HG02763 (cell line): ENCODE results near the gene ZNF473.

ENCODE experiments used
- ATAC-seq: cut with Tn5 transposase; IDR thresholded peaks from one replicate; pipeline ENCODE4 v1.9.1; 2021; ENCODE audit warnings: mild to moderate bottlenecking, moderate library complexity; ENCODE audit not compliant: unreplicated experiment

ZNF473 gene

DNA sequence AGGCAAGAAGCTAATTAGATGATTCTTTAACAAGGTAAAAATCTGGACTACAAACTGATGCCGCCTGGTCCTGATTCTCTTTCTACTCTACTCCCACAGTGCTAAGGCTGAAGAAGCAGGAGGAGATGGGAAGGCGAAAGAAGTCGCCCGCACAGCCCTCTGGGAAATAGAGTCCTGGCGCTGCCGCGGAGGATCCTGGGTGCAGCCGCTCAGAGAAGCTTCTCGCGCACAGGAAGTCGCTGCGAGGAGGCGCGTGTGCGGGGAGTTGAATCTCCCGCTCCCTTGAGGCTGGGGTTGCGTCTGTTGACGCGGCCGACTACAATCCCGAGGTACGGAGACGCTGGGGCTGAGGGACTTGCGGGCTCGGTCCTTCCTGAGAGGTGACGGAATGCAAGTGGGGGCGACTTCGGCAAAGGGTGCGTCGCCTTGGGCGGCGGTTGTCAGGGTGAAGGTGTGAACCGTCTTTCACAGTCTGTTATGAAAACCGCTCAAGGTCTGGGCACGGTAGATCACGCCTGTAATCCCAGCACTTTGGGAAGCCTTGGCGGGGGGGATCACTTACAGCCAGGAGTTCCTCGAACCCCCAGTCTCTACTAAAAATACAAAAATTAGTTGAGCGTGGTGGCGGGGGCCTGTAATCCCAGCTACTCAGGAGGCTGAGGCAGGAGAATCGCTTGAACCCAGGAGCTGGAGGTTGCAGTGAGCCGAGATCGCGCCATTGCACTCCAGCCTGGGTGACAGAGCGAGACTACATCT is at the start of gene ZNF473:
Gene ZNF473, plus strand, starts transcription at position 212 of the 756 bp plus-strand sequence. CDS start 5,078 bp downstream, outside the sequence.
- ATAC-seq, result peak; percentile 62

DNA sequence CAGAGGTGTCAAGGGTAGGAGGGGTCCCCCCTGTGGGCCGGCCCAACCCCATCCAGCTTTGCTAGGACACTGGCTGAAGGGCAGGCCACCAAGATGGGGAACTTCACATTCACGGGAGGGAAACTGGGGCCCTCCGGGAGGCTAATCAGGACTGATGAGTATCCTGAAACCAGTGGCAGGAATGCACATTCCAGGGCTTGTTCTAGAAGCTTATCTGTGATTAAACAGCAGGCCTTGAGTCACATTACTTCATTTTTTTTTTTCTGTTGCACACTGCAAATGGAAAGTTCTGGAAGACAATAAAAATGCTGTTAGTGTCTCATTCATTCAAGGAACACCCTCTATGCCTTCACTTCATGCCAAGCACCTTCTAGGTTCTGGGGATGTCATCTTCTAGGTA is 49.3 kb upstream of the ZNF473 start:
- ATAC-seq, result no peak

DNA sequence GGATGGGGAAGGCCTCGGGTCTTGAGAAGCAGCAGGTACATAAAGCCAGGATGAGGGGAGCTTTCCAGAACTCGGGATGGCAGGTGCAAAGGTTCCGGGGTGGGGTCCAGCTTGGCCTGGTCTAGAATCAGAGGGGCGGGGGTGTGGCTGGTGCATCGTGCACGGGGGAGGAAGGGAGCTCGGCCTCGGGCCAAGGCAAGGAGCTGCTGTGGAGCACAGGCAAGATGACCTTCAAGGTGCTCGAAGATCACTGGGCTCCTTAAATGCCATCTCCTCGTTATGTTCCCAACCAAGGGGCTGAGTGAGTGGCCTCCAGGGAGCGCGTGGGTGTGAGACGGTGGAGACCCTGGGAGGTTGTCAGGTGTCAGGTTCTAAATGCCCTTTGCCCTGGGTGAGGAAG is 48.7 kb upstream of the ZNF473 start:
- ATAC-seq, result no peak

DNA sequence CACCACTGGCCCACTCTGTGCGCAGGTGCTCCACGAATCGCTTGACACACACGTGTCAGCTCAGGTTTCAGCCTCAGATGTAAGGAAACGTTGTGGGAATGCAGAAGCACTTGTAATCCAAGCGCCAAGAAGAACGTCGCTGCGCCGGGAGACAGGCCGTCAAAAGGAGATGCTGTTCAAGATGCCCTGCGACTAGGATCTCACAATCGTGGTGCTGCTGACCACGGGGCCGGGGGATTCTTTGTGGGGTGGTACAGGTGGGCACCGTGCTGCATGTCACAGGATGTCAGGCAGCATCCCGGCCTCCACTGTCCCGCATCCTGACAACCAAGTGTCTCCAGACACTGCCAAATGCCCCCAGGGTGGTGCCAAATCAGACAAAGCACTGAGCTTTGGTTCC is 47.9 kb upstream of the ZNF473 start:
- no peak for ATAC-seq

DNA sequence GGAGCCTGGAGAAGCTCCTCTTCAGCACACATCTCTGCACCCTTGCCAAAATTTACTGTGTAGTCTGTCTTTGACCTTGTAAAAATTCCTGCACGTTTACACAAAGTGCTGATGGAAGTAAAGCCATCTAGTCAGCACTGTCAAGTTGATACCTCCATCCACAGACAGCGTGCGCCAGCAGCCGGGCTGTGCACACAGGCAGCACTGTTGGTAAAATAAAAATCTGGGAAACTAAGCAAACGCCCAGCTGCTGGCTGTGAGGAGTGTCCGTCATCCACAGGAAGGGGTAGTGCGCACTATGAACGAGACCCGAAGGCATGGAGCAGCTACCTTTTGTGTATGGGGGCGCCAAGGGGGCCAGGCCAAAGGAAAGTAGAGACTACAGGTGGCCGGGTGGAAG is 47.5 kb upstream of the ZNF473 start:
- ATAC-seq, result no peak

DNA sequence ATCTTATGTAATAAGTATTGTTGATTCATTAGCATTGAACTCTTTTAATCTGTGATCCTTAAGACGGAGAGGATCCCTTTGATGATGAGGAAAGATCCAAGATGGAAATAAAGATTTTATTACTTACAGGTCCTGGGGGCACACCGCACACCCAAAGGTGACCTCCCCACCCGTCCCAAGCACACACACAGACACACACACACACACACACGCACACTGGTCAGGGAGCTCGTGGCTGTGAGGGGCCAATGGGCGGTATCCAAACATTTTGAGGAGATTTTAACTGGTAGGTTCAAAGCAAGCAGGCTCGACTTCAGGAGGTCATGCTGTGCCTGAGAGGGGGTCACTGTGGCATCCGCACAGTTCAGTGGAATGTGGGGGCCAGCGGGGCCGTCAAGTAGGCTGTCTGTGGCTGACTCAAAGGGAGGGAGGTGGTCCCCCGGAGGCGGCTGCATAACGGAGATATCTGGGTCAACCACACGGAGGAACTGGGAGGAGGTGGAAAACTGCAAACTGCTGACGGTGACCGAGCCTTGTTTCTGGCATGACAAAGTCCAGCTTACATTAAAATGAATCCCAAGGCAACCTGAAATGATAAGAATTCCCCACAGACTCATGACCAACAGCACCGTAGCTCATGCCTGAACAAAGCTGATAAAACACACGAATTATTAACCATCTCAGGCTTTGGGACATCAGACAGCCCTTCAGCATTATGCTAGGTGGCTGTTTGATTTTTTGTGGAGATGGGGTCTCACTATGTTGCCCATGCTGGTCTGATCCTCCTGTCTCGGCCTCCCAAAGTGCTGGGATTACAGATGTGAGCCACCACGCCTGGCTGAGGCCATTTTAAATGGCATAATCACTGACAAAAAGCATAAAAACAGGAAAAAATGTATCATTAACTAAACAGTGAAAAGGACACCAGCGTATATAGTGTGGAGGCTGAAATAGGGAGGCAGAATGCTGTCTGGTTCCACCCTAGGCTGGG is 43.9 kb upstream of the ZNF473 start:
- no peak for ATAC-seq

DNA sequence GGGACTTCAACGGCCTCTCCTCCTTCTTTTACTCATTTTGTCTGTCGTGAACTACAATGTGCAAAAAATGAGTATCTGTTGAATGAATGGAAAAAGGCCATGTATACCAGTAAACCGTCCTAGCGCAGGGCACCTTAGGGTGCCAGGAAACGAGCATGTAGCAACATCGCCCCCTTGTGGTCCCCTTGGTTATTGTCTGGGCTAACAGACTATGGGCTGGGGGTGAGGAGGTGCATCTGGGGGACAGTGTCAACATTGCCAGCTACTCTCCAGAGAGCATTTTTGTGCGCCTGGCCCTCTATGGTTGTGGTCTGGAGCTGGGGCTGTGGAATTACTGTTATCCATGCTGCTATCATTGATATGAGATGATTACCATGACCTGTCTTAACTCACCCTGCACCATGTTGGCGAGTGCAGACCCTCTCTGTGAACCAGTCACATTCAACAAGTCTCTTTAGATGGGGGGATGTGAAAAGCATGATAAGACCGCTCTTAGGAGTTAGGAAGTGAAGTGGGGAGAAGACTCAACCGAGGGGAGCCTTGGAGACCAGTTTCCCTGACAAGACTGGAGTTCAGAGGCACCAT is 42.1 kb upstream of the ZNF473 start:
- ATAC-seq, result no peak

DNA sequence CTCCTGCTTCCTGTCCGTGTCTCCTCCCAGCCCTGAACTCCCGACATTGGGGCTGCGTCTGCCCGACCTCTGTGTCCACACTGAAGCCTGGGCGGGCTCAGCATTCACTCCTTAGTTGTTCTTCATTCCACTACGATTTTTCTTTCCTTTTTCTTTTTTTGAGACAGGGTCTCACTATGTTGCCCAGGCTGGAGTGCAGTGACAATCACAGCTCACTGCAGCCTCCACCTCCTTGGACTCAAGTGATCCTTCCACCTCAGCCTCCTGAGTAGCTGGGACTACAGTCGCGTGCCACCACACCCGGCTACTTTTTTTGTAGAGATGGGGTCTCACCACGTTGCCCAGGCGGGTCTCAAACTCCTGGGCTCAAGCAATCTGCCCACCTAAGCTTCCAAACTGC is 41.3 kb upstream of the ZNF473 start:
- ATAC-seq, result no peak

DNA sequence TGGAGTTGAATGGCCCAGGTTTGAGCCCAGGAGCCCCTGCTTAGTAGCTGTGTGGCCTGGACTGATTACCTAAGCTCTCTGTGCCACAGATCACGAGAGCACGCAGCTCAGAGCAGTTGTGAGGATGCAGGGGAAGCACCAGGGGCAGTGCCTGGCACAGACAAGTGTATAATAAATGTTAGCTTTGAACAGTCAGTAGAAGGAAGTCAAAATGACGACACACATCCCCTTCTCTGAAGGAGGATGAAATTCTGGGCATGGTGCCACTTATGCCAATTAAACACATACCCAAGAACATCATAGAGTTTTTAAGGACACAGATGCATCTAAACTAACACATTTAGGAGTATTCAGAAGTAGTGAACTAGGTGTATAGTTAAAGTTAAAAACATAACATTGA is 39.9 kb upstream of the ZNF473 start:
- ATAC-seq, result no peak

DNA sequence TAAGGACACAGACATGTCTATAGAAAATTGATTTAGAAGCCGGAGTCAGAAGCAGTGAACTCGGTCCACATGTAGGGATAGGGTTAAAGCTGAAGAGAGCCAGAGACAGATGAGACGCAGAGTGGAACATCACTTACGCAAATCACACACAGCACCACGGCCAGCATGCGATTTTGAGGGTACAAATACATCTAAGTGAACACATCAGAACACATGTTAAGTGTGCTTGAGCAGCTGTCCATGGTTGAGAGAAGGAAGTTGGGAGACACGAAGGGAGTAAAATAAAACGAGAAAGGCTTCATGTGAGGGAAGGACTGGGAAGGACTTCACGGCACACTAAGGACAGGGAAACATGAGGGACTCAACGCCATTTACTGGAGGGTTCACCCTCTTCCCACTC is 39.5 kb upstream of the ZNF473 start:
- ATAC-seq, result no peak

DNA sequence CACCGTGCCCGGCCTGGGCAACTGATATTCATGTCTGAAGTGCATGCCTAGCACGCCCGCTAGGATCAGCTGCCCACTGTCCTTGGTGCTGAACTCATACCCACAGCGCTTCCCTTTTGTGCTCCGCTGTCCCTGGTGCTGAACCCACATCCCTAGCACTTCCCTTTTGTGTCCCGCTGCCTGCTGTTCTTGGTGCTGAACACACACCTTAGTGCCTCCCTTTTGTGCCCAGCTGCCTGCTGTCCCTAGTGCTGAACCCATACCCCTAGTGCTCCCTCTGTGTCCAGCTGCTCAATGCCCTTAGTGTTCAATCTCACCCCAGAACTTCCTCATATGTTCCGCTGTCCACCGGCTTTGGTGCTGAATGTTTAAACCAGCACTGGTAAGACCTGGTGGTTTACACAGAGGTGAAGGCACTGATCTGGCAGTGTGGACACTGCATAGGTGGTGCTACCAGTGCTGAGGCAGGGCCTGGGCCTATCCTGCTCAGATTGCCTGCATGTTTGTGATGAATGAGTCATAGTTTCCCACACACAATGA is 38.6 kb upstream of the ZNF473 start:
- no peak for ATAC-seq

DNA sequence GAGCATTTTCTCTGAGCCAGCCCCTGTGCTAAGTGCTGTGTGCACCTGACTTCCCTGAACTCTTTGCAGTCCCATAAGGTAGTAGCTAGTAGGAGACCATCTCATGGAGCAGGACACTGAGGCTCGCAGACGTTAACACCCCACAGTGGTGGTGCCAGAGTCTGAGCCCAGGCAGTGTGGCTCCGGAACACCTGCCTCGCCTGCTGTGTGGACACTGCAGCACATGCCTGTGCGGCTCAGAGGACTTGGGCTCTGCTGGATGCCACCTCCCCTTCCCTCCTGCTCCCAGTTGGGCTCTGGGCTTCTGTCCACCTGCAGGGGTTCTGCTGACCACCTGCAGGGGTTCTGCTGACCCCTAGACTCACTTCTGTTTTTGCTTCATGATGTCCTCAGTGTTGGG is 37.8 kb upstream of the ZNF473 start:
- no peak for ATAC-seq

DNA sequence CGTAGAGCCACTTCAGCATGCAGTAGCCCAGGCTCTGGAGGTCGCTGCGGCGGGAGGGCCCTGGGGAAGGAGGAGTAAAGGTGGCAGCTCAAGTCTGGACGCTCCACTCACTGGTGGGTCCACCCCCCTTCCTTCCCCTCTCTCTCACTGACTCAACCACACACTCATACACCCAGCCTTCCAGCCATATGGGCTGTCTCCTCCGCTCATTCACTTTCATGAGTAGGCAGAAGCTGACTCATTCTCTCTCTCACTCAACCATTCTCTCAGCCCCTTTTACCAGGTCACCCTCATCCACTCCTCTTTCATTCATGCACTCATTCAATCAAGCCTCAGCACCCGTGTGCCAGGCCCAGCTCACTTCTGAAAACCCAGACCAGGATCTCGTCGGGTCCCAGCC is 37.4 kb upstream of the ZNF473 start:
- ATAC-seq, result no peak

DNA sequence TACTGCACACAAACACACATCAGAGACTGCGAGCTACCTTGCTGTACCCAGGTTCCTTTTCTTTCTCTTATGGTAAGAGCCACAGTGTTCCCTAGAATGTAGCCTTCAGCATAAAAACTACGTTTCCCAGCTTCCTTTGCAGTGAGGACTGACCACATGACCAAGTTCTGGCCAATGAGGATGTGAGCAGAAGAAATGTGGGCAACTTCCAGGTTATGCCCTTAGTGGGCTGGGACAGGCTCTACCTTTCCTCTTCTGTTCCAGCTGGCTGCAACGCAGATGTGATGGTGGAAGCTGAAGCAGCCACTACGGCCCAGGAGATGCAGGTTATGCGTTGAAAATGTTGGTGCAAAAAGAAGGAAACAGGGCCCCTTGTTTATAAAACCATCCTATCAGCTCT is 28.1 kb upstream of the ZNF473 start:
- ATAC-seq, result no peak

DNA sequence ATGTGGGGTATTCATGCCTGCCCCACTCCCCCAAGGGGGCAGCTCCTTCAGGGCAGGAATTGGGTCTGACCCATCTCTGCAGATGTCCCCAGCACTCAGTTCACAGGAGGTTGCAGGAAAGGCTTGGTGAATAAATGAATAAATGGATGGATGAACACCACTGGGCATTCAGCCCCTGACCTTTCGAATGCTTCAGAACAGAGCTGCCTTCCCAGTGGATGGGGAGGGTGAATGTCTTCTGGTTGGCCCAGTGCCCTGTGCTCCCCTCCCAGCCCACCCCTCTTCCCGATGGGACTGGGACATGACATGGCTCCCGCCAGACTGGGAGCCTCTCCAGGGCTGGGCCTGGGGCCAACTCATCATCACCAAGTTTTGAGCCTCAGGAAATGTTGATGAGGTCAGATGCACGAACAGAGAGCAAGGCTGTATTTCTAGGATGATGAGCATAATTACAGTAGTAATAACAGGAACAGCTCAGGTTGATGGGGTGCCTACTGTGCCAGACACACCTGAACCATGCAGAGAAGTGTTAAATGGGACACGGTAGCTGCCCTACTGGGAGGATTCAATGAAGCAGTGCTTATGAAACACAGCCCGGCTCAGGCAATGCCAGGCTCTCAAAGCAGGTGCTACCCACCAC is 26.3 kb upstream of the ZNF473 start:
- ATAC-seq, result no peak

DNA sequence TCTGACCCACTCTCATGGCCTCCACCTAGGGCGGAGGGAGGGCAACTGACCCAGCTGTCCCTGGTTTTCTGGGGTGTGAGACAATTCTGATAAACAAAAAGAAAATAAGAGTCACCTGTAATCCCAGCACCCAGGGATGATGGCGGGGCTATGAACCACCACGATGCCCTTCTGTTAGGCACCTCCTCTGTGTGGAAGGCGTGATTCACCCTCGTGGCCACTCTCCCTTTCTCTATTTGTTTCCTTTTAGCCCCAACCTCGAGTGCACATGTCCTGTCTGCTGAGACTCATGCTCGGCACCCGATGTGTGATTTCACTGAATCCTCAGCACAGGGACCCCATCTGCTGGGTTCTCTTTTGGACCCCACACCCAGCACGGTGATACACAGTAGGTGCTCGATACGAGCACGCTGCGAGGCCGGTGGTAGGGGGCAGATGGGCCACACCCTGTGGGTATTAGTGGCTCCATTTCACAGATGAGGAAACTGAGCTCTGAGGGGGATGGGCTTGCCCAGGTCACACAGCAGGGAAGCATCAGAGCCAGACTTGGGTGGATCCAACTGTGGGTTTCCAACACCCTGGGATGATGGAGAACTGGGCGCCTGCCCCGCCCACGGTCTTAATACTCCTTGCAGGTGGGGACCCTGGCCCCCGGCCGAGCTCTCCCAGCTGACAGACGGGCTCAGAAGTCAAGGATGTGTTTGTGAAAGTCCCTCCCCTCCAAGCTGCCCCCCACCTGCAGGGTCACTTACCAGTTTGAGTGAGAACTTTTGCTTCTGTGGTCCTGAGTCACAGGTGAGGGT is 25.6 kb upstream of the ZNF473 start:
- ATAC-seq, result no peak

DNA sequence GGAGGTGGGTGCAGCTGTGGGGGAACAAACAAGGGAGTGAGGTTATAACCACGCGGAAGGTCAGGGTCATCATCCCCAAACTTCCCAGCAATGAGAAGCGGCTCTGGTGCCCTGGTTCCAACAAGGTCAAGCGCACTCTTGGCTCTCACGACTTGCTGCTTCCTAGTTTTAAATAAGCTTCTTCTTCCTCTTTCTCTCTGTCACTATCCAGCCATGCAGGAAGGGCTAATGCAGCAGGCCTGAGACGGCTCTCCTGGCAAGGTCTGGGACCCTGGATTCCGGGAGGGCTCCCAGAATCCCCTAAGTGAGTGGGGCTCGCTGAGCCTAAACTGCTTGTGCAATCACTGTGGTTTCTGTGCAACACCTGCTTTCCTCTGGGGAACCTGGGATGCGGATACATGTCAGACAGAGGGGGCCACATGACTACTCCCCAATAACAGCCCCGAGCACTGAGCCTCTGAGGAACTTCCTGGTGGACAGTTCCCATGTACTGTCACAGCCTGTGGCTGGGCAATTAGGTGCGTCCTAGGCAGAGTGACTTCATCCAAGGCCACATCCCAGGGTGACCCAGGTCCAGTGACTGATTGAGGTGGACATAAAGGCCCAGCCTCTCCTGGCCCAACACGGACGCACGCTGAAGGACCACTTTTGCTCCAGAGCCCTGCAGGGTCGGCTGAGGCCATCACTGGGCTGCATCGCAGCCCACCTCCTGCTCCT is 24.8 kb upstream of the ZNF473 start:
- ATAC-seq, result no peak

DNA sequence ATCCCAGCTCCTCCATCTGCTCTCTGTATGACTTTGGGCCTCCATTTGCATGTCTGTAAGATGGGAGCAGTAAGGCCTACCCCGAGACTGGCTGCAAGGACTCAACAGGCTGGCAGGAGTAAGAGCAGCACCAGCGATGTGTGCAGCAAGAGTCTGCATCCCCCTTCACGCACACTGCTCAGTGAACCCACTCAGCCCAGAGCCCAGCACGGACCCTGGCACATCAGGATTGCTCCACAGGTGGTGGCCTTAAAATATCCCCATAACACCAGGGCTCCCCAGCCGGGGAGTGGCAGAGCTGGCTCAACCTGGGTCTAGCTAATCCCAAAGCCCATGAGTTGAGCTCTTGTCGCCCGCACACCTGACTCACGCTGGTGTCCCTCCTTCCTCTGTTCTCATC is 24.0 kb upstream of the ZNF473 start:
- no peak for ATAC-seq

DNA sequence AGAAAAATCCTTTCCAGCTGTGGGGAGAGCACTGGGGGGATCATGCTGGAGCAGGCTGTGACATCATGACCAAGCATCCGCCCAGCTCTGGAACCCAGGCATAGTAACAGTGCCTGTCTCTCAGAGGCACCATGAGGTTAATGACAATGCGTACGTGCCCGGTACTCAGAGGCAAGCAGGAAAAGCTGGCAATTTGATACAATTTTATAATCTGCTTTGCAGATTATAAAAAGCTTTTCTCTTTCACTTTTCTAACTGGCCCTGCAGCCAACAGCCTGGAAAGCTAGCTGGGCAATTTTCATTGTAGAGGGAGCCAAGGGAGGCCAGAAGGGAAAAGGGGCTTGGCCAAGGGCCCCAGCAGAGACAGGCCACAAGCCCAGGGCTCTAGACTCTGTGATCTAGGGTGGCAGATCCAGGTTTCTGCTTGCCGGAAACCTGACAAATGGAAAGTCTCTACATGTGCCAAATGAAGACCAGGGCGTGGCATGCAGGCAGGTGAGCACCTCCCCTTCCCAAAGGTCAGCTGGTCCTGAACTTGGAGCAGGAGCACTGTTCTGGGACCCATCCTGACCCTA is 23.3 kb upstream of the ZNF473 start:
- no peak for ATAC-seq
